Naive B cell (primary cell): Measurements from ENCODE around the gene TMIGD2. TPM values are rescaled to one million over a fixed set of nuclear protein-coding genes. Genes with fewer than 3 reads are reported as not detected.
A peak's percentile ranks its signal among the peaks of the same experiment; 100 is the strongest.
"Not testable (repeated sequence)": the region's sequence is repeated elsewhere in the genome, so short reads cannot be mapped to it uniquely, and the experiment has no call there.

Experiments
- ATAC-seq, 2 donors: fragments of 150-1000 bp; cut with Tn5 transposase; 2 replicates each; pipeline ENCODE4 v1.10.0; 2021; ENCODE audit warnings: low read depth in 2 of 2, mild to moderate bottlenecking in 2 of 2, moderate library complexity in 2 of 2
- DNase-seq: peaks from one replicate; pipeline ENCODE4 v3.0.0; 2022
- H3K27ac Mint-ChIP-seq, 6 donors: one replicate each; pipeline ENCODE4 v1.8.0; 2020 to 2022; ENCODE audit warnings: mild to moderate bottlenecking in 6 of 6, mixed read lengths in 6 of 6, moderate library complexity in 5 of 6, inconsistent platforms in 2 of 6
- H3K27me3 Mint-ChIP-seq, 3 donors: one replicate each; pipeline ENCODE4 v1.8.0; 2021 to 2022; ENCODE audit warnings: mixed read lengths in 3 of 3, mild to moderate bottlenecking in 1 of 3
- H3K36me3 Mint-ChIP-seq, 2 donors: one replicate each; pipeline ENCODE4 v1.8.0; 2020 to 2022; ENCODE audit warnings: mixed read lengths in 2 of 2, inconsistent platforms in 1 of 2, mild to moderate bottlenecking in 1 of 2
- H3K4me1 Mint-ChIP-seq, 3 donors: one replicate each; pipeline ENCODE4 v1.8.0; 2020 to 2022; ENCODE audit warnings: mixed read lengths in 3 of 3, inconsistent platforms in 1 of 3, mild to moderate bottlenecking in 1 of 3, moderate library complexity in 1 of 3
- H3K4me3 Mint-ChIP-seq, 8 donors: one replicate each; pipeline ENCODE4 v1.8.0; 2020 to 2022; ENCODE audit warnings: mild to moderate bottlenecking in 8 of 8, mixed read lengths in 8 of 8, moderate library complexity in 8 of 8, inconsistent platforms in 2 of 8
- H3K9me3 Mint-ChIP-seq, 7 donors: one replicate each; pipeline ENCODE4 v1.8.0; 2020 to 2022; ENCODE audit warnings: mixed read lengths in 7 of 7, mild to moderate bottlenecking in 5 of 7, inconsistent platforms in 2 of 7, moderate library complexity in 1 of 7
- polyA plus RNA-seq, 6 donors: library from polyadenylated mRNA; unstranded; fragments of 300-500 nt; fragmentation: Illumina TruSeq; gene quantifications; one replicate each; pipeline ENCODE4 v1.2.3, GENCODE V29; 2021; ENCODE audit warnings: low read depth in 6 of 6

TMIGD2 gene
- polyA plus RNA-seq, 6 donors from 2014 or later, result not detected

DNA sequence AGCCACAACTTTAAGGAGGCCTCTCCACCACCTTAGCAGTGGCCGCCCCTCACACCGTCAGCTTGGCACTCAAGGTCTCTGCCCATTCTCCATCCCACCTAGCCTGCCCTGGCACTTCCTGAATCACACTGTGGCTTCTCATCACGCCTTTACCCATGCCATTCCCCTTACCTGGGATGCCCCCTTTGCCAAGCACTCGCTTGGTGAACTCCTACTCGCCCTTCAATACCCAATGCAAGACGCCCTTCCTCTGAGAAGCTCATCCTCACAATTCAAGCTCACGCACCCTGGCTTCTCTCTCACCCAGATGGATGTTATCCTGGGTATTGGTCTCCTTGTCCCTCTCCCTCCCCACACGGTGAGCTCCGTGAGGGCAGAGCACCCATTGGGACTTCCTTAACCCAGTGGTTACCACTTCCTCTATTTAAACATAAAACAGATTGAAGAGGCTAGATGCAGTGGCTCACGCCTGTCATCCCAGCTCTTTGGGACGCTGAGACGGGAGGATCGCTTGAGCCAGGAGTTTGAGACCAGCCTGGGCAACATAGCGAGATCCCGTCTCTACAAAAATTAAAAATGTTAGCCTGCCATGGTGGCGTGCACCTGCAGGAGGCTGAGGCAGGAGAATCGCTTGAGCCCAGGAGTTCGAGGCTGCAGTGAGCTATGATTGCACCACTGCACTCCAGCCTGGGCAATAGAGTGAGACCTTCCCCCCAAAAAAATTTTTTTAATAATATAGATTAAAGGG lies 35.8 kb downstream of the TMIGD2 start:
- peak; percentile 24 to 27 for ATAC-seq

DNA sequence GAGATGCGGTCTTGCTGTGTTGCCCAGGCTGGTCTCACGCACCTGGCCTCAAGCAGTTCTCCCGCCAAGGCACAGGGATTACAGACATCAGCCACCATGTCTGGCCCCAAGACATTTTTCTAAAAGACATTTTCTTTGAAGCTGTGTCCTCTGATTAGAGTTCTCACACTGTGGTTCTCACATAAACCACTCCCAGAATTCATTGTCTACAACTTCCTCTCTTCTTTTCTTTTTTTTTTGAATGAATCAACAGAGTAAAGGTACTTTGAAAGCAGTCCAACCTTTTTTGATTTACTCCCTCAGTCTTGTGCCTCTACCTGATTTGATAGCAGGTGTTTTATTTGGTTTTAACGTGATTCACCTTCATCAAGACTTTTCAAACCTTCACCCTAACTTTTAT lies 37.4 kb downstream of the TMIGD2 start:
- Mint-ChIP-seq H3K36me3 (peaks cover 9 to 23% of the 10 kb centered on the region in 2 donors), H3K9me3 (no peaks in the 10 kb centered on the region), H3K4me1 (peaks cover 15 to 23% (median 21%) of the 10 kb centered on the region in 3 donors), H3K4me3 (no peak overlapping the region), H3K27ac (peak overlapping the region in 2 of 6 donors; percentile 13 to 80), H3K27me3 (no peaks in the 10 kb centered on the region)
- ATAC-seq (no peak), DNase-seq (no peak)

More for the DNA sequence above, 35.8 kb downstream of the TMIGD2 start:
- DNase-seq, result no peak
- no peaks in the 10 kb centered on the region for H3K27me3 Mint-ChIP-seq
- peak overlapping the region in 5 of 6 donors; percentile 7 to 92 (median 46) for H3K27ac Mint-ChIP-seq
- no peaks in the 10 kb centered on the region for H3K9me3 Mint-ChIP-seq
- H3K4me3 Mint-ChIP-seq, result peak overlapping the region in 1 of 8 donors; percentile 21
- peaks cover 9 to 23% of the 10 kb centered on the region in 2 donors for H3K36me3 Mint-ChIP-seq
- peaks cover 11 to 17% (median 15%) of the 10 kb centered on the region in 3 donors for H3K4me1 Mint-ChIP-seq

DNA sequence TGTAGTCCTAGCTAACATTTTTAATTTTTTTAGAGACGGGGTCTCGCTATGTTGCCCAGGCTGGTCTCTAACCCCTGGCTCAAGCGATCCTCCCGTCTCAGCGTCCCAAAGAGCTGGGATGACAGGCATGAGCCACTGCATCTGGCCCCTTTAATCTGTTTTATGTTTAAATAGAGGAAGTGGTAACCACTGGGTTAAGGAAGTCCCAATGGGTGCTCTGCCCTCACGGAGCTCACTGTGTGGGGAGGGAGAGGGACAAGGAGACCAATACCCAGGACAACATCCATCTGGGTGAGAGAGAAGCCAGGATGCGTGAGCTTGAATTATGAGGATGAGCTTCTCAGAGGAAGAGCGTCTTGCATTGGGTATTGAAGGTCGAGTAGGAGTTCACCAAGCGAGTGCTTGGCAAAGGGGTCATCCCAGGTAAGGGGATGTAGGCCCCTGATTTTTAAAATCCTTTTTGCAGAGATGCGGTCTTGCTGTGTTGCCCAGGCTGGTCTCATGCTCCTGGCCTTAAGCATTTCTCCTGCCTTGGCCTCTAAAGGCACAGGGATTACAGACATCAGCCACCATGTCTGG lies 41.5 kb downstream of the TMIGD2 start:
- Mint-ChIP-seq H3K36me3 (peaks cover 0 to 4% of the 10 kb centered on the region in 2 donors), H3K4me1 (peaks cover 4 to 10% (median 5%) of the 10 kb centered on the region in 3 donors), H3K27me3 (no peaks in the 10 kb centered on the region), H3K9me3 (peaks cover 0 to 2% (median 0%) of the 10 kb centered on the region in 7 donors), H3K27ac (peak overlapping the region in 3 of 6 donors; percentile 4 to 97 (median 47)), H3K4me3 (peak overlapping the region in 1 of 8 donors; percentile 75)
- peak; percentile 55 to 68 for ATAC-seq
- DNase-seq, result no peak

DNA sequence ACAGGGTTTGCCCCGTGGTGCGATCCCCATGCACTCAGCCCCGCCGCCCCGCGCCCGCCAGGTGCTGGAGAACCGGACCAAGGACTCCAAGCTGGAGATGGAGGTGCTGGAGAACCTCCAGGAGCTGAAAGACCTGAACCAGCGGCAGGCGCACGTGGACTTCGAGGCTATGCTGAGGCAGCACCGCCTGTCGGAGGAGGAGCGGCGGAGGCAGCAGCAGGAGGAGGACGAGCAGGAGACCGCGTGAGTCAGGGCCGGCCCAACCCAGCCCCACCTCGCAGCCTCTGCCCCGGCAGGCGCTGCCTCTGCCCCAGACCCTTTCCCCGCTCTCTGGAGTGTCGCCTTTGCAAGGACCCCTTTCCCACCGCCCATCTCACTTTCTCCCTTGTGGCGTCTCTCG lies 44.0 kb downstream of the TMIGD2 start:
- H3K27ac Mint-ChIP-seq, result no peak overlapping the region
- no peak overlapping the region for H3K4me3 Mint-ChIP-seq
- H3K9me3 Mint-ChIP-seq, result peaks cover 0 to 6% (median 2%) of the 10 kb centered on the region in 7 donors
- DNase-seq (no peak), ATAC-seq (no peak)
- peaks cover 11% of the 10 kb centered on the region in 2 donors for H3K36me3 Mint-ChIP-seq
- H3K27me3 Mint-ChIP-seq, result no peaks in the 10 kb centered on the region
- H3K4me1 Mint-ChIP-seq, result peaks cover 6 to 12% (median 10%) of the 10 kb centered on the region in 3 donors

DNA sequence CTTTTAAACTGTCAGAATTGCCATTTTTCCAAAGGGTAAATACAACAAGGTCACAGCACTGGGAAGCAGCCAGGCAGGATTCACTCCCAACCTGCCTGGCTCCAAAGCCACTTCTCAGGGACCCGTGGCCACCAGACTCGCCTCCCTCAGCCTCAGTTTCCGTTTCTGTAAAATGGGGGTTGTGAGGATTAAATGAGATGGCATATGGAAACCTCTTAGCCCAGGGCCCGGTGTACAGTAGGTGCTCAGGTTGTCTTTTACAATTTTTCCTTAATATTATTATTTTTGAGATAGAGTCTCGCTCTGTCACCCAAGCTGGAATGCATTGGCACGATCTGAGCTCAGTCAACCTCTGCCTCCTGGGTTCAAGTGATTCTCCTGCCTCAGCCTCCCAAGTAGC lies 45.2 kb downstream of the TMIGD2 start:
- no peak overlapping the region for H3K27ac Mint-ChIP-seq
- DNase-seq, result no peak
- ATAC-seq, result no peak
- peaks cover 6 to 12% (median 10%) of the 10 kb centered on the region in 3 donors for H3K4me1 Mint-ChIP-seq
- peaks cover 0 to 6% (median 2%) of the 10 kb centered on the region in 7 donors for H3K9me3 Mint-ChIP-seq
- no peaks in the 10 kb centered on the region for H3K27me3 Mint-ChIP-seq
- H3K4me3 Mint-ChIP-seq, result no peak overlapping the region
- H3K36me3 Mint-ChIP-seq, result peaks cover 11% of the 10 kb centered on the region in 2 donors

DNA sequence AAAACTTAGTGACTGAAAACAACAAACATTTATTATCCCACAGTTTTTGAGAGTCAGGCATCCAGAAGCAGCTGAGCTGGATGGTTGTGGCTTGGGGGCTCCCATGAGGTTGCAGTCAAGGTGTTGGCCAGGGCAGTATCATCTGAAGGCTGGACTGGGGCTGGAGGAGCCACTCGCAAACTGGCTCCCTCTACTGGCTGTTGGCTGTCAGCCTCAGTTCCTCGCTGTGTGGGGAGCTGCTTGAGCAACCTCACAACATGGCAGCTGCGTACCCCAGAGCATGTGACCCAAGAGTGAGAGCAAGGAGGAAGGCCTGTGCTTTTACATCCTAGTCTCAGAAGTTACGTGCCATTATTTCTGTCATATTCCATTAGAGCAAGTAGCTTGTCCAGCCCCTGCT lies 45.6 kb downstream of the TMIGD2 start:
- ATAC-seq, result no peak
- Mint-ChIP-seq H3K27me3 (no peaks in the 10 kb centered on the region), H3K9me3 (peaks cover 0 to 6% (median 2%) of the 10 kb centered on the region in 7 donors), H3K4me3 (no peak overlapping the region), H3K36me3 (peaks cover 11% of the 10 kb centered on the region in 2 donors), H3K27ac (no peak overlapping the region), H3K4me1 (peaks cover 6 to 12% (median 10%) of the 10 kb centered on the region in 3 donors)
- no peak for DNase-seq

DNA sequence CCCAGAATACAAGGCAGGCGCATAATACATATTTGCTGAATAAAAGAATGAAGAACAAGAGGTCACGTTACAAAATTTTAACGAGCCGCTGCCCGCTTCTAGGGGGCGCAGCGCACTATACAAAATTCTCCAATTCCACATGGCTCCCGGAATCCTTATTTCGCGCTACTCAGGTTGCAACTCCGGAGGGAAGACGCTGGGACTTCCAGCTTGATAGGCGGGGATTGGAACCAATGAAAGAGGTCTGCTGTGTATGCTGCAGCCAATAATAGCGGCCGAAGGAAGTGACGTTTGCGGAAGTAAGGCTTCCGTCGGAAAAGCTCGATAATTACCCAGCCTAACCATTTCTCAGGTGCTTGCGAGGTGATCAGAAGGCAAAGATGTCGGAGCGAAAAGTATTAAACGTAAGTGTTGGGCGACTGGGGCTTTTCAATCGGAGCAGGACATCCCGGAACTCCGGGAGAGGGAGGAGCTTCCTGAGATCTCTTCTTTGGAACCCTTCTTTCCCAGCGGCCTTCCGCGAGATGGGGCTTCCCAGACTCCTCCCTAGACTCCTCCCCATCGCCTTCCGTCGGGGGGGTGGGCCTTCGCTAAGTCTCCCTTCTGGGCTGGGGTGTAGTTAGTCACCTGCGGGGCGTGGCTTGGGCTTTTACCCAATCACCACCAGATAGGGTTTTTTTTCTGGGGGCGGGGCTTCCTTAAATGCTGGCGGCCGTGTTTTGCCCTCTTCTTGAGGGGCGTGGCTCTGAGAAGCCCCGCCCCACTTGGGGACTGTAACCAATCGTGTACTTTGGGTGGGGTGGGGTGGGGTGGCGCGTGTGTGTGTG lies 55.2 kb downstream of the TMIGD2 start, which contains the start of gene YJU2:
Gene YJU2 (plus strand): TSS at position 314 of the 827 bp plus-strand sequence. CDS start 67 bp downstream, at position 381.
- Mint-ChIP-seq H3K4me1 (peaks cover 22 to 37% (median 30%) of the 10 kb centered on the region in 3 donors), H3K27me3 (no peaks in the 10 kb centered on the region), H3K36me3 (peaks cover 0 to 29% of the 10 kb centered on the region in 2 donors), H3K27ac (peak within 1 kb of the TSS; percentile 99 to 100 (median 100)), H3K4me3 (peak within 1 kb of the TSS; percentile 84 to 100 (median 98)), H3K9me3 (peaks cover 0 to 3% (median 0%) of the 10 kb centered on the region in 7 donors)
- DNase-seq (peak; percentile 98), ATAC-seq (peak; percentile 90 to 91)

DNA sequence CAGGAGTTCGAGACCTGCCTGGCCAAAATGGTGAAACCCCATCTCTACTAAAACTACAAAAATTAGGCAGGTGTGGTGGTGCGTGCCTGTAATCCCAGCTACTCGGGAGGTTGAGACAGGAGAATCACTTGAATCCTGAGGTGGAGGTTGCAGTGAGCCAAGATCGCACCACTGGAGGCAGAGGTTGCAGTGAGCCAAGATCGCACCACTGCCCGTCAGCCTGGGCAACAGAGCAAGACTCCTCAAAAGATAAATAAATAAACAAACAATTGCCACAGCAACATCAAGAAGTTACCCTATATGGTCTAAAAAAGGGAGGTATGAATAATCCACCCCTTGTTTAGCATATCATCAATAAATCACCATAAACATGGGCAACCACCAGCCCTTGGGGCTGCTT lies 56.3 kb downstream of the TMIGD2 start:
- Mint-ChIP-seq H3K4me3 (peak overlapping the region in 7 of 8 donors; percentile 84 to 100 (median 98)), H3K27ac (peak overlapping the region in 5 of 6 donors; percentile 16 to 100 (median 100))
- ATAC-seq, result not testable (repeated sequence)

More for the DNA sequence above, 56.3 kb downstream of the TMIGD2 start:
- not testable (repeated sequence) for H3K27me3 Mint-ChIP-seq, DNase-seq, H3K9me3 Mint-ChIP-seq
- peaks cover 0 to 29% of the 10 kb centered on the region in 2 donors for H3K36me3 Mint-ChIP-seq
- peaks cover 25 to 40% (median 34%) of the 10 kb centered on the region in 3 donors for H3K4me1 Mint-ChIP-seq

Other genes with a start within 250 kb of the TMIGD2 start
- gene ZBTB7A, start 235.5 kb downstream of the TMIGD2 start, polyA plus RNA-seq, result 10 to 100 TPM; 13.5 to 41.2 (median 21.2) TPM
- 10 to 100 TPM; 50.3 to 88.0 (median 69.5) TPM for gene MAP2K2, start 178.3 kb downstream of the TMIGD2 start, polyA plus RNA-seq
- not detected for gene CREB3L3, start 148.8 kb downstream of the TMIGD2 start, polyA plus RNA-seq
- 1 to 10 TPM; 1.3 to 5.3 (median 4.4) TPM for gene SIRT6, start 119.8 kb downstream of the TMIGD2 start, polyA plus RNA-seq
- 1 to 10 TPM in 1 of 6 donors, under 1 TPM in 2, not detected in 3; 0.17 to 1.4 (median 0.43) TPM for gene ANKRD24, start 119.7 kb downstream of the TMIGD2 start, polyA plus RNA-seq
- gene EBI3, start 72.9 kb downstream of the TMIGD2 start, polyA plus RNA-seq, result 1 to 10 TPM; 1.0 to 7.3 (median 3.6) TPM
- gene YJU2, start 55.3 kb downstream of the TMIGD2 start, polyA plus RNA-seq, result 10 to 100 TPM; 25.0 to 42.8 (median 30.7) TPM
- not detected for gene SHD, start 23.1 kb downstream of the TMIGD2 start, polyA plus RNA-seq
- gene FSD1, start 2.2 kb upstream of the TMIGD2 start, polyA plus RNA-seq, result 1 to 10 TPM in 3 of 6 donors, under 1 TPM in 1, not detected in 2; 1.00 to 1.6 (median 1.3) TPM
- under 1 TPM in 1 of 6 donors, not detected in 5; 0.94 TPM for gene STAP2, start 36.4 kb upstream of the TMIGD2 start, polyA plus RNA-seq
- gene MPND, start 41.2 kb upstream of the TMIGD2 start, polyA plus RNA-seq, result 1 to 10 TPM; 4.6 to 6.3 (median 5.4) TPM
- 10 to 100 TPM in 5 of 6 donors, 1 to 10 TPM in 1; 4.9 to 18.5 (median 12.7) TPM for gene SH3GL1, start 98.2 kb upstream of the TMIGD2 start, polyA plus RNA-seq
- gene CHAF1A, start 100.3 kb upstream of the TMIGD2 start, polyA plus RNA-seq, result 1 to 10 TPM in 5 of 6 donors, under 1 TPM in 1; 0.14 to 4.8 (median 2.7) TPM
- 1 to 10 TPM; 3.6 to 9.1 (median 5.6) TPM for gene UBXN6, start 155.4 kb upstream of the TMIGD2 start, polyA plus RNA-seq
- gene HDGFL2, start 169.9 kb upstream of the TMIGD2 start, polyA plus RNA-seq, result 10 to 100 TPM in 4 of 6 donors, 1 to 10 TPM in 1, under 1 TPM in 1; 0.91 to 22.7 (median 11.5) TPM
- gene PLIN4, start 216.1 kb upstream of the TMIGD2 start, polyA plus RNA-seq, result under 1 TPM in 4 of 6 donors, not detected in 2; 0.04 to 0.21 (median 0.14) TPM
- gene PLIN5, start 232.8 kb upstream of the TMIGD2 start, polyA plus RNA-seq, result under 1 TPM in 1 of 6 donors, not detected in 5; 0.52 TPM
- gene LRG1, start 237.6 kb upstream of the TMIGD2 start, polyA plus RNA-seq, result under 1 TPM in 3 of 6 donors, not detected in 3; 0.12 to 0.58 (median 0.25) TPM